SHP77 (cell line): Measurements from ENCODE around the gene SEH1L.
A peak's percentile ranks its signal among the peaks of the same experiment; 100 is the strongest.
"Not testable (repeated sequence)": the region's sequence is repeated elsewhere in the genome, so short reads cannot be mapped to it uniquely, and the experiment has no call there.

ENCODE experiments used
- DNase-seq, 2 experiments: peaks; one replicate each; lab custom pipeline; 2025; lab: John Stamatoyannopoulos, UW

Gene SEH1L

GRCh38 chr18:12944709-12945108 lies 3.1 kb upstream of the SEH1L start:
- peak in 1 of 2 experiments; percentile 11 for DNase-seq

GRCh38 chr18:12946549-12947284 lies 1.1 kb upstream of the SEH1L start:
- no peak for DNase-seq

DNA sequence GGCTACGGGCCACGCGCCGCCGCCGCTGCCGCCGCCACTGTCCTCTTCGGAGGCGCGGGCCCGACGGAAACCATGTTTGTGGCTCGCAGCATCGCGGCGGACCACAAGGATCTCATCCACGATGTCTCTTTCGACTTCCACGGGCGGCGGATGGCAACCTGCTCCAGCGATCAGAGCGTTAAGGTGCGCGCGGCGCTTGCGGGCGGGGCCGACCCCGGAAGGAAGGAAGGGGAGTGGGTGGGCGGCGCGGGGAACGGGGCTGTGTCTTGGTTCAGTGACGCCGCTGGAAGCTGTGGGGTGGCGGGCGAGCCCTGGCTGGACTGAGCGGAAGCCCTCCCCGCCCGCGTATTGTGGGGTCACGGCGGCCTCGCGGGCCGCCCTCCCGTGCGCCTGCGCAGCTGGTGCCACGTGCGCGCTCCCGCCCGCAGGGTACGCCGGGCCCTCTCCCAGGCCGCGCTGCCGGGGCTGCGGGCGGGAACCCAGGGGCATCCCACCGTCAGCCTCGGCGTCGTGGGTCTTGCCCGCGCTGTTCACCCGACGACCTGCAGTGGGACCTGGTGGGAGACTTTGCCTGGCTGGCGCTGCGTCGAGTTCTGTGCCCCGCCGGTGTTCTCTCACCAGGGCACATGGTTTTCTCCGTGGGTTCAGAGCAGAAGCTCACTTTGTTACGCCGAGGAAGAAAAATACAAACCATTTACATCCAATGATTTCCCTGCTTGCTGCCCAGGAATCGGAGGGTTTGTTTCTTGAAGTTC lies 416 bp downstream of the SEH1L start:
- DNase-seq = peak; percentile 71 to 85

GRCh38 chr18:12958478-12958877 lies 10.7 kb downstream of the SEH1L start:
- no peak for DNase-seq

- no peak for DNase-seq
Measured at GRCh38 chr18:12960395-12960794, 12.6 kb downstream of the SEH1L start.

DNA sequence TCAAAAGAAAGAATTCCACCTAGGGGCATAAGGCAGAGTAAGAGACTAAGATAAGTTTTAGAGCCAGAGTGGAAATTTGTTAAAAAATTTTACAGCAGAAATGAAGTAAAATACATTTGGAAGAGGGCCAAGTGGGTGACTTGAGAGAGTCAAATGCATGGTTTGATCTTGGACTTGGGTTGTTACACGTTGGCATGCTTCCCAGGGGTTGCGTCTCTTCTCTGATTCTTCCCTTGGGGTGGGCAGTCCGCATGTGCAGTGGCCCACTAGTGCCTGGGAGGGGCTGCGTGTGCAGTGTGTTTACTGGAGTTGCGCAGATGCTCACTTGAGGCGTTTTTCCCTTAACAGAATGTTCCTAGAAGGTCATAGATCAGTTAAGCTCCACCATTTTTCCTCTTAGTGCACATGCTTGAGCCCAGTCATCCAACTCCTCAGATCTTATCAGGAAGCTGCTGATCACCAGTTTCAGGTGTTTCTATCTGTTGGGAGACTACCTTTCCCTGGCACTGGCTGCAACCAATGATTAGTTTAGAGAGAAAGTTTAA lies 13.1 kb downstream of the SEH1L start:
- no peak for DNase-seq

- DNase-seq = no peak
Measured at GRCh38 chr18:12963069-12963468, 15.3 kb downstream of the SEH1L start.

GRCh38 chr18:12968115-12968514 lies 20.3 kb downstream of the SEH1L start:
- no peak for DNase-seq

DNA sequence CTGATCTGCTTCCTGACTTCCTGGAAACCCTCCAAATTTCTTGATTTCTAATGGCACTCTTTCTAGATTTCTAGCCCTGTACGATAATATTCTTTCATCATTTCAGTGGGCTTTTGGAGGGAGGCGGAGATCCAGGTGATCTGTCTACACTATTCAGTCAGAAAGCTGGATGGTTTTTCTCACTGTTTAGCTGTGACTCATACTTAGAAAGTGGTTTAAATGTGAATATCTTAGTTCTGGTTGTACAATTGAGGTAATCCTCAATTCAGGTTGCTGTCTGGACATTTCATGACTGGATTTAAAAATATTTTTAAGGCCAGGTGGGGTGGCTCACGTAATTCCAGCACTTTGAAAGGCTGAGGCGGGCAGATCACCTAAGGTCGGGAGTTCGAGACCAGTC lies 20.8 kb downstream of the SEH1L start:
- DNase-seq = no peak

DNA sequence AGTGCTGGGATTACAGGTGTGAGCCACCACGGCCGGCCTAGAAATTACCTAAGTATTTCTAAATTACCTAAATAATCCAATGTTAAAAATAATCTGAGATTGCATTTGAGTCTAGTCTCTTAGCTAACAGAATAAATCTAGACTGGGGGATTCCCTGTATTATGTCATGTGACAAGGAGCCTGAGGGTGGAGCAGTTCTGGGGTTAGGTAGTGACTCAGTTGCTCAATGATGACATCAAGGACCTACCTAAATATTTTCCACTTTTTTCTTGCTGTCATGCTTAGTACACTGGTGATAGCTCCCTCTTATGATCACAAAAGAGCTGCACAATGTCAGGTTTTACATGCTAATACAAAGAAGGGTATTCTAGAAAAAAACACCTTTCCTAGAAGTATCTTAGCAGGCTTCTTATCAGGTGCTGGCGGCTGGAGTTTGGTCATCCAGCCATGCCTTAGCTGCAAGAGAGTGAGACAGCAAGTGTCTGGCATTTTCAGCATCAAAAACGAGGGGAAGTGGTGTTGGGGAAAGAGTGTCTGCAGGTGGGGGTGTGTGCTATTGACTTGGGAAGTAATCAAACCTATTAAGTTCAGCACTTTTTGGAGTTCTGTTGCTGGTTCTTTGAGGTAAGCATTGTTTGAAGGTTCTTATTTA lies 25.9 kb downstream of the SEH1L start:
- DNase-seq = no peak

GRCh38 chr18:12975488-12975887 lies 27.7 kb downstream of the SEH1L start:
- DNase-seq = no peak

DNA sequence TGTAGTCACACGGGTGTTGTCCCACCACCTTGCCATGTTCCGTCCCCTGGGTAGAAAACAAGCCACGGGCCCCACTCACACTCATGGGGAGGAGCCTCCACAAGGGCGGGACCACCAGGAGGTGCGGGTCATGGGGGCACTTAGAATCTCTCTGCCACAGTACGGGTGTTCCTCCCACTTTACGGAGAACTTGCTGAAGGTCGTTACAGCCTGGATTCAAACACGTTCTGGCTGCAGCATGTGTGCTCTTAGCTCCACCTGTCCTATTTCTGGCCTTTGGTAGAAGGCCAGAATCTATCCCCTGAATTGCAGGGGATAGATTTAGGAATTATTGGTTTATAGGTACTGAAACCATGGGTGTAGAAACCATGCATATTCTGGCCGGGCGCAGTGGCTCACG lies 28.5 kb downstream of the SEH1L start:
- no peak for DNase-seq

DNA sequence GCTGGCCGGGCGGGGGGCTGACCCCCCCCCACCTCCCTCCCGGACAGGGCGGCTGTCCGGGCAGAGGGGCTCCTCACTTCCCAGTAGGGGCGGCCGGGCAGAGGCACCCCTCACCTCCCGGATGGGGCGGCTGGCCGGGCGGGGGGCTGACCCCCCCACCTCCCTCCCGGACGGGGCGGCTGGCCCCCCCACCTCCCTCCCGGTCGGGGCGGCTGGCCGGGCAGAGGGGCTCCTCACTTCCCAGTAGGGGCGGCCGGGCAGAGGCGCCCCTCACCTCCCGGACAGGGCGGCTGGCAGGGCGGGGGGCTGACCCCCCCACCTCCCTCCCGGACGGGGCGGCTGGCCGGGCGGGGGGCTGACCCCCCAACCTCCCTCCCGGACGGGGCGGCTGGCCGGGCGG lies 32.3 kb downstream of the SEH1L start:
- DNase-seq = not testable (repeated sequence)

- no peak for DNase-seq
Measured at GRCh38 chr18:12989397-12990122, 41.7 kb downstream of the SEH1L start.

GRCh38 chr18:12990123-12990475 lies 42.3 kb downstream of the SEH1L start:
- no peak for DNase-seq

- DNase-seq = no peak
Measured at GRCh38 chr18:12990641-12990966, 42.8 kb downstream of the SEH1L start.

DNA sequence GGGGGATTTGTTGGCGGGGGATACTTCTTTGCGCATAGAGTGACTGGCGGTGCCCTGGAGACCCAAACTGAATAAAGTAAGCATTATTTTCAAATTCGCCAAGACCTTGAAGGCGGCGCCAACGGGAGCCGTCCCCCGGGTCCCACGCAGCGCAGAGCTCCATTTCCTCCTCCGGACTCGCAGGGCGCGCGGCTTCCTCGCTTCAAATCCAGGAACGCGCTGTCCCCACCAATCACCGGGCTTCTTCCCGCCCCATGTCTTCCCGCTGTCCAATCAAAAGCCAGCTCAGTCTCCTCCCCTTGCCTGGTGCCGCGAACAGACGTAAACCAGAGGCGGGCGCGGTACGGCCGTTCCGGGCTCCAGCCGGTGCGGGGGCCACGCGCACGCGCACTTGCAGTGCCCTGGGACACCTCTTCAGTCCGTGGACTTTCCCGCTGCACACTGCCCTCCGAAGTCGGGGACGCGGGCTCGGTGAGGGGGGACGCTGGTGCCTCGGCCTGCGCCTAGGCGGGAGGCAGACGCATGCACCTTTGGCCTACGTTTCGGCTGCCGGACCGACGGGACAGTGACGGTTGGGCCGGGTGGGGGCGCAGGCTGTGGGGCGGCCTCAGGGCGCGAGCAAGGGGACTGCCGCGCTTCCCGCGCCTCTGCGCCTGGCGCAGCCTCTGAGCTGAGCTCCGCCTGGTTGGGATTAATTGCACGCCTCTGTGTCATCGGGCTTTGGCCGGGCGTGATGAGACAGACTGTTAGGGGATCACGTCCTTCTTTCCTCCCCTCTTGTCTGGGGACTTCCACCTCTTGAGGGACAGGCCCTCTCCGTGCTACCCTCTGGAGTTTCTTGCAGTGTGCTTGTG lies 43.4 kb downstream of the SEH1L start, which contains the start of gene CEP192:
TSS of gene CEP192 (plus strand) at position 396 of the 854 bp plus-strand sequence. CDS start 8,063 bp downstream, outside the sequence.
- DNase-seq = peak; percentile 93 to 95

GRCh38 chr18:12991821-12992179 lies 44.0 kb downstream of the SEH1L start:
- DNase-seq = no peak

GRCh38 chr18:12993439-12993838 lies 45.6 kb downstream of the SEH1L start:
- DNase-seq = no peak

DNA sequence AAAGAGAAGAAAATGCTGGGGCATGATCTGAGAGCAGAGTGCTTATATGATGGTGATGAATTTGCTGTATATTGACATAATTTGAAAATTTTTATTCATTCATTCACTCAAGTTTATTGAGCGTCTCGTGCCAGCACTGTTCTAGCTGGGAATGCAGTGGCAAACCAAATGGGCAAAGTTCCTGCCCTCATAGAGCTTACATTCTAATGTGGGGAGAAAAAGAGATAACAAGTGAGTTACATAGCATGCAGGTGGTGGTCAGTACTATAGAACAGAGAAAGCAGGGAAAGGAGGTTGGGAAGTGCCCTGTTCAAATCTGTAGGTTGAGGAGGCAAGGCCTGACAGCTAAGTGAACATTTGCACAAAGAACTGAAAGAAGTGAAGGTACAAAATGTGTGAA lies 47.6 kb downstream of the SEH1L start:
- DNase-seq = no peak

DNA sequence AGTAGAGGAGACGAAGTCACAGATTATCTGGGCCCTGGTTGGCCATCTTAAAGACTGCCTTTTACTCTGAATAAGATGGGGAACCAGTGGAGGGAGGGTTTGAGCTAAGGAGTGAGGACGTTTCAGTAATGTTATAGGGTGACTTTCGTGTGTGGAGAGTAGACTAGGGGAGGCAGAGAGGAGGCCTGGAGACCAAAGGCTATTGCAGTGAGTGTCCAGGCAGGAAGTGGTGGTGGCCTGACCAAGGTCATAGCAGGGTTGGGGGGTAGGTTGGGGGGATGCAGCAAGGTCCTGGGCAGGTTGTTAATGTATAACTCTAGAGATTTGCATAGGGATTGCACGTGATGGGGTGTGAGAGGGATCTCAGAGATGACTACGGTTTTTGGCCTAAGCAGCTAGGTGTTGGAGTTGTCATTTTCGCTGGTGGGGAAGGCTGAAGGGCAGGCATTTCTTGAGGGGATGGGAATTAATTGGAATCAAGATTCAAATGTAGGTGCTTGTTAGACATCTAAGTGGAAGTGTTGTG lies 48.2 kb downstream of the SEH1L start:
- DNase-seq = no peak
